Epidermal melanocyte (primary cell): ENCODE measurements around the gene MPPED2.
"Not testable (repeated sequence)": the region's sequence is repeated elsewhere in the genome, so short reads cannot be mapped to it uniquely, and the experiment has no call there.

Experiments used
- DNase-seq: peaks from one replicate; pipeline ENCODE4 v3.0.0; 2011; ENCODE audit warnings: low spot score; ENCODE audit not compliant: insufficient read length

Gene MPPED2

GRCh38 chr11:30579415-30580175, 6.6 kb downstream of the MPPED2 start:
- DNase-seq = no peak

GRCh38 chr11:30578406-30578805, 7.7 kb downstream of the MPPED2 start:
- no peak for DNase-seq

DNA sequence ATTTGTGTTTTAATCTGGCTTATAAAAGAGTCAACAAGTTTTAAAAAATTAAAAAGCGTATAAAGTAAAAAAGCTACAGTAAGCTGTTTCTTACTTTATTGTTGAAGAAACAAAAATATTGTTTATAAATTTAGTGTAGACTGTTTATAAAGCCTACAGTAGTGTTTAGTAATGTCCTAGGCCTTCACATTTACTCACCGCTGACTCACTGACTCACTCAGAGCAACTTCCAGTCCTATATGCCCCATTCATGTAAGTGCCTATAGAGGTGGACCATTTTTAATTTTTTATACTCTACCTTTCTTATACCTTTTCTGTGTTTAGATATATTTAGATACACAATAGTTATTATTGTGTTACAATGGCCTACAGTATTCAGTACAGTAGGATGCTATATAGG, 12.2 kb downstream of the MPPED2 start:
- DNase-seq = no peak

- DNase-seq = no peak
These were observed 17.2 kb downstream of the MPPED2 start for GRCh38 chr11:30568931-30569330.

- DNase-seq = no peak
These were observed 18.5 kb downstream of the MPPED2 start for GRCh38 chr11:30567644-30568043.

DNA sequence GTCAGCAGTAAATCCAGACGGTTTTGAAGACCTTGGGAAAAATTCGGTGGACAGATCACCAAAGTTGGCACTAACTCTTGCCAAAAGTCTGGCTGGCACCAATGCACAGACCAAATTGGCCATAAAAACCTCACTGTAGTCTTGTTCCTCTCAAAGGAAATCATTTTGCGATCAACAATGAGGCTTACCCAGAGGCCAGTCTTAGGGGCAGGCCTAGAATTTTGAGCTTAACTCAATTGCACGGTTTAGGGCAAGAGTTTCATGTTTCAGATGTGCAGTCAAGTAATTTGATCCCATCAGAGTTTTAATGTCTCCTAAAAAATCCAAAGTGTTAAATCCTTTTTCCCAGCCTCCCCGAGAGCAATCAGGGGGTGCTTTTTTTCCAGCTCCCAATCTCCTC, 19.0 kb downstream of the MPPED2 start:
- DNase-seq = no peak

GRCh38 chr11:30566482-30566881, 19.7 kb downstream of the MPPED2 start:
- DNase-seq = no peak

DNA sequence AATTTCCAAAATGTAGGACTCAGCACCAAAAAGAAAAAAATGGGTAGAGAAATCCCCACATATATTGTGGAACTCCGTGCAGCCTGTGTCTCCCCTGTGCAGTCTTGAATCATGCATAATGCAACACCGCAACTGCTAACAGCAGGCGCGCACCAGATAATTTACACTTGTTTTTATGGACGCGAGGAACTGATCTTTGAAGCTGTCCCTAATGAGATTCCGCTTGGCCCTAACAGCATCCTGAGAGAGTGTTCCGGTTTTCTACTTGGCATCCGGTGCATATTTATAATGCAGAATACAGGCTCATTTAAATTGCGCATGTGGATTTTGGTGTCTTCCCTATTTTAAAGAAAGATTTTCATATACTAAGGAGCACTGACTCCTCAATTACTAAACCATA, 21.1 kb downstream of the MPPED2 start:
- DNase-seq = no peak

GRCh38 chr11:30561691-30562415, 24.3 kb downstream of the MPPED2 start:
- no peak for DNase-seq

DNA sequence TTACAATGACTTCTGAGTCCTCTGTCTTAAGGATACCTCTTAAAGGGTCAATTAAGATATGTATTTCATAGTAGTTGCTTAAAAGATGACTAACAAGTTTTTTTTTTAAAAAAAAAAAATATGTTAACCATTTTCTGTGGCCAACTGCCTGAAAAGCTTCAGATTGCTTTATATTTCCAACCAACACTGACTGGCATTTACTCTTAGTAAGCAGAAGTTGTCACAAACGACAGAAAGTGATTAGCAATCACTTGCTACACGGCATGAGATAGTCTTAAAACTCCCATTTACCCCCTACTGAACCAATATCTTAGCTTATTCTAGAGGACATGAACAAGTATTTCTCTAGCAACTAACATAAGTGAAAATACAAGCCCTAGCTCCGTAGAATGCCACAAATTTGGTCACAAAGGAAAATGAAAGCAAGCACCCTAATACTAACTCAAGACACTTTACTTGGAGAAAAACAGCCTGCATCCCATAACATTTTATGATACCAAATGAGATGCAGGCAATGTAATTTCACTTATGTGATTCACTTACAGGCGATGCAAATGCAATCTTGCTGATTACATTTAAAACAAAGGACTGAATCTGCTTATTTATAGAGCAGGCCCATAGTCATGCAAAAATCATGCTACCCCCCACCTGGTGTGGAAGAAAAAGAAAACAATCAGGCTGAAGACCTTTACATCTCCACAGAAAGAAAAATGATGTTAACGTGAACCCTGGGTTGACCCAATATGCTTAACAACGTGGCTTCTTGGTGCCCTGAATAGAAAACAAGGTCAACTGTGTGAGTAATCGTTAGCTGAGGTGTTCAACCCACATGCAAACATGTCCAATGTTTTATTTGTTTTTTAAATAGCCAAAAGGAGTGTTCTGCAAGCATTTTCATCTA, 25.7 kb downstream of the MPPED2 start:
- DNase-seq = no peak

DNA sequence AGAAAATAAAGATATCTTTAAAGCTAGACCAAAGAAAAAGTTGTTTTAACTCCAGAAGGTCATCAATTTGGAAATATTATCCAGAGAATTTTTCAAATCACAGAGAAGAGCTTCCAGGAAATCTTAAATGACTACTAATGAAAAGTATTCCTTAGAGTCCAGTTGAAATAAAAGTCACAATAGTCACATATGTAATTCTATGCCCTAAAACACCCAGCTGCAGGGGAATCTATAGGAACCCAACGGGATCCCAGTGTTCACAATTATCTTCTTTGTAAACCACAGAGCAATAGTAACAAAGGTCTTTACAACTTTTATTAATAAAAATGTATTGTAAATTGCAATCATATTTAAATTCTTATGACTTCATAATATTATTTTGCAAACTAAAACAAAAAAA, 27.1 kb downstream of the MPPED2 start:
- no peak for DNase-seq

- not testable (repeated sequence) for DNase-seq
These were observed 31.6 kb downstream of the MPPED2 start for GRCh38 chr11:30554587-30554986.

DNA sequence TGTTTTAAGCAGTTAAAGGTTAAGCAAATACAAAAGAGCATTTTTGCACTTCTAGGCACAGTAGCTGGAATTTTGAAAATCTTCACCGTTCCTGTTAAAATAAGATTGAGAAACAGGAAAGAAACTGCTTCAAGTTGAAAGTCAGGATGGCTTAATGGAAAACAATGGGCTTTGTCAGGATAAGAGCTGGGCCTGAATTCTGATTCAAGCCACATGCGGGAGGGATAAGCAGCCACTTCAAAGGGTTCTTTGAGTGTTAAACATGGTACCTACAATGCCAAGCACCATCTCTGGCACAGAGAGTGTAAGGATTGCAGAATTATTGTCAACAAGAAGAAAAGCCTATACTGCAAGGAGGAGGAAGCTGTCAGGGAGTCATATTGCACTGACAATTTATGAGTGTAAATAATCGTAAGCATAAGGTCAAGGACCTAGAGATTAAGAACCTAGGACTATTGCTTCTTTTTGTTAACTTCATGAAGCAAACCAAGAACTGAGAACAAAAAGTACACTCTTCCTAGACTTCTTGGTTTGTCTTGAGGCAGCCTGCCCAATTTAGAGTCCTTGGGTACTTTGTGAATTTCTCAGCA, 32.5 kb downstream of the MPPED2 start:
- no peak for DNase-seq

DNA sequence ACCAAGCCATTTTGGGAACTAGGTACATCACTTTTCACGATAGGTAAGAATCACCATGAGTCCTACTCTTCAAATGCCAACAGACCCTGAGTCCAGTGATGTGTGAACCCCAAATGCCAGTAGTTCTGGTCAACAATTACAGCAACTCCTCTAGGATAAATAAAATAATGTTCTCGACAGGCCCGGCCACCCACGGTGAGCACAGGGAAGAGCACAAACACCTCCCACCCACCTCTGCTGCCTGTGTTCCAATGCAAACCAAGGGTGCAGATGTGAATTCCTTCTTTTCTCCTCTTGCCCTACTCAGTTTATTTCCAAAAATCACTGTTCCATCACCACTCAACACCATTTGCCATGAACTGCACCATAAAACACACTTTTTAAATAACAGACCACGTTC, 33.3 kb downstream of the MPPED2 start:
- DNase-seq = no peak

- DNase-seq = no peak
These were observed 36.1 kb downstream of the MPPED2 start for GRCh38 chr11:30550022-30550542.

- DNase-seq = no peak
These were observed 36.6 kb downstream of the MPPED2 start for GRCh38 chr11:30549565-30549964.

GRCh38 chr11:30546334-30546733, 39.8 kb downstream of the MPPED2 start:
- DNase-seq = no peak

- DNase-seq = no peak
These were observed 40.6 kb downstream of the MPPED2 start for GRCh38 chr11:30545507-30545906.

GRCh38 chr11:30543066-30543465, 43.1 kb downstream of the MPPED2 start:
- DNase-seq = no peak

GRCh38 chr11:30540781-30541180, 45.4 kb downstream of the MPPED2 start:
- no peak for DNase-seq

DNA sequence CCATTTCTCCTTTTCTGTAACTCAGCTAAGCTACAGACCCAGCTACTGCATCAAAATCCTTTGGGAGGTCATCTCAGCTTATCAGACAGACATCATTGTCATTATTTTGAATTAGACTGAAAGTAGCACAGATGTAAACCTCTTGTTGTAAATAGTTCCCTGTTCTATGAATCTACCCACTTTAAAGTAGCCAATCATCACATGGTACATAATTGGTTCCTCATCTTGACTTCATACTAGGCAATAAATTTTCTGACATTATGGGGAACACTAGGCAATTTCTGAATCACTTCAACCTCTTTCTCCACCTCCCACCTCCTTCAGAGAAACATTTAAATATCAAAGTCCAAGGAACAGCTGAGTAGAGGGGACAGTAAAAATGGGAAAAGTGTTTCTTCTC, 47.9 kb downstream of the MPPED2 start:
- no peak for DNase-seq
